Breast epithelium (tissue), 4 donors: ENCODE measurements around the gene FARP2. TPM values are rescaled to one million over a fixed set of nuclear protein-coding genes. Genes with fewer than 3 reads are reported as not detected.
A peak's percentile ranks its signal among the peaks of the same experiment; 100 is the strongest.
"Not testable (repeated sequence)": the region's sequence is repeated elsewhere in the genome, so short reads cannot be mapped to it uniquely, and the experiment has no call there.

Experiments used
- DNase-seq, 2 donors: peaks; one replicate each; pipeline ENCODE4 v3.0.0-alpha.2; 2019; ENCODE audit warnings: low spot score in 2 of 2
- H3K27ac ChIP-seq, 2 donors: fragments of 200-600 bp; sonication (generic) in 1 of 2; one replicate each; pipeline ENCODE4 v1.5.1; 2016 to 2019; ENCODE audit warnings: mild to moderate bottlenecking in 1 of 2
- H3K27me3 ChIP-seq, 2 donors: fragments of 200-600 bp; sonication (generic) in 1 of 2; one replicate each; pipeline versions ENCODE4 v1.5.1 to v1.6.0; 2017 to 2019; ENCODE audit warnings: control low read depth in 1 of 2, mild to moderate bottlenecking in 1 of 2
- H3K36me3 ChIP-seq: fragments of 200-600 bp; one replicate; pipeline ENCODE4 v1.5.1; 2019
- H3K4me1 ChIP-seq, 2 donors: fragments of 200-600 bp; sonication (generic); one replicate each; pipeline ENCODE4 v1.5.1; 2016 to 2019; ENCODE audit warnings: control low read depth in 1 of 2
- H3K4me3 ChIP-seq, 3 donors: fragments of 200-600 bp; sonication (generic); 1 replicate in 2 of 3; 2 replicates in 1 of 3; pipeline ENCODE4 v1.5.1; 2016 to 2019; ENCODE audit warnings: mild to moderate bottlenecking in 3 of 3, moderate library complexity in 2 of 3
- H3K9me3 ChIP-seq, 2 donors: fragments of 200-600 bp; sonication (generic) in 1 of 2; one replicate each; pipeline ENCODE4 v1.5.1; 2016 to 2019; ENCODE audit warnings: control low read depth in 1 of 2
- POLR2A ChIP-seq: fragments of 450-650 bp; IDR thresholded peaks from one replicate; pipeline ENCODE4 v1.6.1; 2016; ENCODE audit warnings: antibody characterized with exemption, mild to moderate bottlenecking, moderate library complexity
- POLR2AphosphoS5 ChIP-seq, 3 donors: sonication (generic); formaldehyde crosslinking; IDR thresholded peaks; one replicate each; pipeline ENCODE4 v1.6.1; 2017; ENCODE audit warnings: antibody characterized with exemption in 3 of 3
- intact Hi-C: fragments of 100-400 bp; cut with DNase I; formaldehyde crosslinking; loops from one replicate; pipeline ENCODE4 v1.15.1; 2023; ENCODE audit warnings: low total_unique reads
- total RNA-seq, 3 donors: library from RNA; depleted of rRNA; stranded (reverse); fragments of >200 nt; gene quantifications; one replicate each; pipeline ENCODE4 v1.1.0, GENCODE V29; 2016
- TF ChIP-seq, protein P1 (sequence below), 3 donors: fragments of 450-650 bp; IDR thresholded peaks; one replicate each; pipeline ENCODE4 v1.5.1; 2016 to 2017; ENCODE audit warnings: antibody characterized with exemption in 3 of 3, mild to moderate bottlenecking in 3 of 3, moderate library complexity in 3 of 3

Gene FARP2
- total RNA-seq, 3 donors from 2014 or later: 34.4 to 43.3 (median 40.3) TPM

- H3K4me3 ChIP-seq: no peak overlapping the region
- TF ChIP-seq POLR2AphosphoS5 (IDR thresholded peaks at IDR 0.05) (no peak), POLR2A (no peak)
- TF ChIP-seq, protein P1, sequence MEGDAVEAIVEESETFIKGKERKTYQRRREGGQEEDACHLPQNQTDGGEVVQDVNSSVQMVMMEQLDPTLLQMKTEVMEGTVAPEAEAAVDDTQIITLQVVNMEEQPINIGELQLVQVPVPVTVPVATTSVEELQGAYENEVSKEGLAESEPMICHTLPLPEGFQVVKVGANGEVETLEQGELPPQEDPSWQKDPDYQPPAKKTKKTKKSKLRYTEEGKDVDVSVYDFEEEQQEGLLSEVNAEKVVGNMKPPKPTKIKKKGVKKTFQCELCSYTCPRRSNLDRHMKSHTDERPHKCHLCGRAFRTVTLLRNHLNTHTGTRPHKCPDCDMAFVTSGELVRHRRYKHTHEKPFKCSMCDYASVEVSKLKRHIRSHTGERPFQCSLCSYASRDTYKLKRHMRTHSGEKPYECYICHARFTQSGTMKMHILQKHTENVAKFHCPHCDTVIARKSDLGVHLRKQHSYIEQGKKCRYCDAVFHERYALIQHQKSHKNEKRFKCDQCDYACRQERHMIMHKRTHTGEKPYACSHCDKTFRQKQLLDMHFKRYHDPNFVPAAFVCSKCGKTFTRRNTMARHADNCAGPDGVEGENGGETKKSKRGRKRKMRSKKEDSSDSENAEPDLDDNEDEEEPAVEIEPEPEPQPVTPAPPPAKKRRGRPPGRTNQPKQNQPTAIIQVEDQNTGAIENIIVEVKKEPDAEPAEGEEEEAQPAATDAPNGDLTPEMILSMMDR (IDR thresholded peaks at IDR 0.05): no peak
- no peaks in the 10 kb centered on the region for H3K9me3 ChIP-seq
- no peaks in the 10 kb centered on the region for H3K27me3 ChIP-seq
- H3K4me1 ChIP-seq: peaks cover 3 to 16% of the 10 kb centered on the region in 2 donors
- no peak for DNase-seq
- no peak overlapping the region for H3K27ac ChIP-seq
- intact Hi-C loops: no loop called here
- H3K36me3 ChIP-seq: no peaks in the 10 kb centered on the region
These were observed 149.7 kb downstream of the FARP2 start for GRCh38 chr2:241505781-241506201.

DNA sequence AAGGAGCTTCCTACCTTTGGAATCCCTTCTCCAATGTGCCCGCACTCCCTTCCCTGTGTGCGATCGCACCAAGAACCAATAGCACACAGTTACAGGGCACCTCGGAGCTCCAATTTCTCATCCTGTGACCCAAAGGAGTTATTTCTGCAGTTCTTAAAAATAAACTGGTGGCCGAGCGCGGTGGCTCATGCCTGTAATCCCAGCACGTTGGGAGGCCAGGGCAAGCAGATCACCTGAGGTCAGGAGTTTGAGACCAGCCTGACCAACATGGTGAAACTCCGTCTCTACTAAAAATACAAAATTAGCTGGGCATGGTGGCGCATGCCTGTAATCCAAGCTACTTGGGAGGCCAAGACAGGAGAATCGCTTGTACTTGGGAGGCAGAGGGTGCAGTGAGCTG, 150.2 kb downstream of the FARP2 start:
- DNase-seq, intact Hi-C loops: not testable (repeated sequence)

DNA sequence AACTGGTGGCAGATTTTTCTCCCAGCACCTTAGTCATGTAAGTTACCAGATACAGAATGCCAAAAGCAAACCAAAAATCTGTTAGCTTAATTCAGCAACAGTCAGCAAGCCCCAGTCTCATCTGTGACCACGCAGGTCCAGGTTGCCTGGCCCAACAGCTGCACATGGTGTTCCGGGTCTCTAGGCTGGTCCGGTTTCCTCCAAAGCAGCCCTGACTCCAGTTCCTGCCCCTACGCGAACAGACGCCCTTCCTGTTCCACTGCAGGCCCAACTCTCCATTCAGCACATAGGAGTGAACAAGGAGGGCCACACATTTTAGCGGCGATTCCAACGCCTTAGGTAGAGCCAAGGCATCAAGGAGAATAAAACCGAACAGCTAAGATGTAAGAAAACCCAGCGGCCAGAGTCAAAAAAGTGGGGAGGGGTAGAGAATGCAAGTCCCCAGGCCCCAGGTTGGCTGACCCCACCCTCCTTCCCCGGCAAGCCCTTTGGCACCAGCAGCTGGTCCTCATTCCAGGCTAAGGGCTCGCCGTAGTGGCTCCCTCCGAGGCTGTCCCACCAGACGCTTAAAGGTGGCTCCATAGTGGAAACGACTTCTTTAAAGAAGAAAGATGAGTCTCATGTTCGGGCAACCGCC, 150.8 kb downstream of the FARP2 start:
- Histone ChIP-seq H3K27ac (peak overlapping the region in 1 of 2 donors; percentile 89), H3K9me3 (no peaks in the 10 kb centered on the region), H3K27me3 (no peaks in the 10 kb centered on the region), H3K4me3 (peak overlapping the region; percentile 90 to 98 (median 90)), H3K4me1 (peaks cover 3 to 16% of the 10 kb centered on the region in 2 donors), H3K36me3 (no peaks in the 10 kb centered on the region)
- TF ChIP-seq, protein P1 (IDR thresholded peaks at IDR 0.05): no peak
- TF ChIP-seq POLR2A: no peak
- TF ChIP-seq POLR2AphosphoS5 (IDR thresholded peaks at IDR 0.05): no peak
- no peak for DNase-seq
- intact Hi-C loops: no loop called here

More for the DNA sequence above, 150.2 kb downstream of the FARP2 start:
- H3K9me3 ChIP-seq, H3K27me3 ChIP-seq, H3K27ac ChIP-seq, H3K36me3 ChIP-seq: not testable (repeated sequence)
- peak overlapping the region in 1 of 3 donors; percentile 90 for H3K4me3 ChIP-seq
- H3K4me1 ChIP-seq: peaks cover 3 to 16% of the 10 kb centered on the region in 2 donors

DNA sequence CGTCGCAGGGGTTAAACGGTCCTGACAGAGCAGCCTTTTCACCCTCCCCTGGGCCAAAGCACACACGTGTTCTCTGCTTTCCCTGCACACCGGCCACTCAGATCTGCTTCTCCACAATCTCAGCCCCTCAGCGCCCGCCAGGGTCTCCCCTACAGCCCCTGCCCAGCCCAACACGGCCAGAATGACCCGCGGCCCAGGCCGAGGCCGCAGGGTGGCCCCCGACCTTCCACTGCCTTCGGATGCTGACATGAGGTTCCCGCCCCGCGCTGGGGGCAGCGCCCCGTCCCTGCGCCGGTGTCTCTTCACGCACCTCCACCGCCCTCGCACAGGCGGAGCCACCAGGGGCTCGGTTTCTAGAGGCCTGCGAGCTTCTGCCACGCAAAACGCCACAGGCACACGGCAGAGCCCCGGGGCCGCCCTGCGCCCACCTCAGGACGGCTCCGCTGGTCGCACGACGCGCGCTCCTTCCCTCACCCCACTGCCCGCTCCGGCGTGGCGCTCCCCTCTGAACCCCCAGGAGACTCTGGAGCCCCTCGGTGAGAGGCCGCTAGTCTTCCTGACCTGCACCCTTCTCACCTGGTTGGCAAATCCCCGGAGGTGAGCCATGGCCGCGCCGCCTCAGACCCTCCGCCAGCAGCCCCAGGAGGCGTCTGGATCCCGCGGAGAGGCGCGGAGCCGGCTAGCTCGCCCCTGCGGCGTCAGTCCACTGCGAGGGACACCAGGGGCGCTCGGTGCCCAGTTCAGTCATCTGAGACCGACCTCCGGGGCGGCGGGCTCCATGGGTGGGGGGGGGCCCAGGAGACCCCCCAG, 151.6 kb downstream of the FARP2 start:
- Histone ChIP-seq H3K4me1 (peaks cover 3 to 16% of the 10 kb centered on the region in 2 donors), H3K9me3 (no peaks in the 10 kb centered on the region), H3K4me3 (peak overlapping the region; percentile 90 to 98 (median 90)), H3K27ac (peak overlapping the region; percentile 85 to 89), H3K36me3 (no peaks in the 10 kb centered on the region), H3K27me3 (no peaks in the 10 kb centered on the region)
- TF ChIP-seq POLR2A: no peak
- TF ChIP-seq POLR2AphosphoS5 (IDR thresholded peaks at IDR 0.05): no peak
- TF ChIP-seq, protein P1 (IDR thresholded peaks at IDR 0.05): no peak
- no peak for DNase-seq
- intact Hi-C loops: no loop called here

DNA sequence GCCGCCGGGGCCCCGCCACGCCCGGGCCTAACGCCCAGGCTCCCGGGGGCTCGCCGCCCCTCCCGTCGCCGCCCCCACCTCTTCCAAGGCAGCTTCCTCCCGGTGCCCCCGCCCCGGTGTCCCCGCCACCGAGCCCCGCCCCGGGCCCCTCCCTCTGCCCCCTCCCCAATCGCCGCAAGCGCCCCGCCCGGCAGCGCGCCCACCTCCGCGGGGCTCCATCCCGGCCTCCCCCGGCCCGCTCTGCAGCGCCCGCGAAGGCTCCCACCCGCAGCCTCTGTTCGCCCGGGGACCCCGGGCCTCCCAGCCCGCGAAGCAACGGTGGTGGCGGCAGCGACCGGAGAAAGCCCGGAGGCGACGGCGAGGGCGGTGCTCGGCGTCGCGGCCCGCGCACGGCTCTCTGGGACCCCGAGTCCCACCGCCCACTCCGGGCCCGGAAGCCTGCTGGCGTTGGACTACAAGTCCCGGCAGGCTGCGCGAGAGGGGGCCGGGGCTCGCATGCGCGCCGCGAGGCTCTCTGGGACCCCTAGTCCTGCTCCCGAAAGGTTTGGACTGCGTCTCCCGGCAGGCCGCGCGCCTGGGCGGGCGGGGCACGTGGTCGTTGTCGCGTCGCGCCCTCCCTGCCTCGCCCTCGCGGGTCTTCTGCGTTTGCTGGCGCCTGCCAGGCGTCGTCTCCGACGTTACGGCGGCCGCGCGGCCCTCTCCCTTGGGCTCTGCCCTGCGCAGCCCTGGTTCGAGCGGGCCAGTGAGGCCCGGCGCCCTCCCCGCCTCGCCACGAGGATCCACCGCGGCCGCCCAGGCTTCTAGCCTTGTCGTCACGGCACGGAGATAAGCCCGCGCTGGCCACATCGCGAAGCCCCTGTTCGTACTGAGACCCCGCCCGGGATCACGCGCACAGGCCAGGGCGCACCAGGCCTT, 152.4 kb downstream of the FARP2 start, which contains the start of gene STK25:
TSS of gene STK25 (minus strand) at position 345 of the 915 bp plus-strand sequence. CDS start 549 bp downstream, outside the sequence.
- DNase-seq: peak; percentile 96 to 97
- H3K27ac ChIP-seq: peak within 1 kb of the TSS; percentile 85 to 89
- intact Hi-C loops: no loop called here
- H3K4me1 ChIP-seq: peaks cover 3 to 16% of the 10 kb centered on the region in 2 donors
- TF ChIP-seq, protein P1 (IDR thresholded peaks at IDR 0.05): no peak
- TF ChIP-seq POLR2AphosphoS5 (IDR thresholded peaks at IDR 0.05) (peak; percentile 66 to 94 (median 84)), POLR2A (peak; percentile 28)
- H3K36me3 ChIP-seq: no peaks in the 10 kb centered on the region
- H3K4me3 ChIP-seq: peak within 1 kb of the TSS; percentile 90 to 98 (median 90)
- H3K9me3 ChIP-seq: no peaks in the 10 kb centered on the region
- no peaks in the 10 kb centered on the region for H3K27me3 ChIP-seq
